Measurements from ENCODE around the gene EXOC3. TPM values are rescaled to one million over a fixed set of nuclear protein-coding genes. Genes with fewer than 3 reads are reported as not detected.
"Not testable (repeated sequence)": the region's sequence is repeated elsewhere in the genome, so short reads cannot be mapped to it uniquely, and the experiment has no call there.

Gene EXOC3
- total RNA-seq, 1 experiment from 2014 or later, result 52.4 TPM

GRCh38 chr5:472656-473550 is 29.9 kb downstream of the EXOC3 start (continued):
- TF ChIP-seq TCF7L2 (IDR thresholded peaks at IDR 0.05; ENCODE audit: borderline replicate concordance, extremely low read depth, insufficient read depth, insufficient read length), result no peak
- TF ChIP-seq RAD21 (IDR thresholded peaks at IDR 0.05; ENCODE audit: low read depth), result no peak
- no peak for TF ChIP-seq ZNF274 (IDR thresholded peaks at IDR 0.05; ENCODE audit: low read depth, low read length)

DNA sequence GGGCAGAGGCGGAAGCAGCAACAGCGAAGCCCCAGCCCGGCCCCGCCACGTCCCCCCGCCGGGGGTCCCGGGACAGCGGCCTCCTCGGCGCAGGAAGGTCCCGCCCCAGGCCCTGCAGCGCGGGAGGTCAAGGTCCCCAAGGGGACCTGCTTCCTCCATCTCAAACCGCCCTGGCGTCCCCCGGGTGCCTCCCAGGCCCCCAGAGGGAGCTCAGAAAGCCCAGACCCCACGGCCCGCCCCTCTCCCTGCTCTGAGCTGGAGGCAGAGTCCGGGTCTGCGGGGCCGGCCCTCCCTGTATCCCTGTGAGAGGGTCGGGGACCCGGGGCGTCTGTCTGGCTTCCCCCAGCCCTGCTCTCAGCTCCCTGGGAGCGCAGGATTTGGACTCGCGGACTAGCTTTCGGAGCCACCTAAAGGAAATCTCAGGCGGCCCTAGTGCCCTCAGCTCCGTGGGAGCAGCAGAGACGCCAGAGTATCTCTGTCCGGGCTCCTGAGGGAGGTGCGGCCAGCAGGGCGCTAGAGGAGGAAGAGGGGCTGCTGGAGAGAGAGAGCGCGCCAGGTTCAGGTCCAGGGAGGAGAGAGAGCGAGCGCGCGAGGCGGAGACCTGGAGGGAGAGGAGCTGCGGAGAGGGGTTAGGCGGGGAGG is 30.7 kb downstream of the EXOC3 start:
- DNase-seq (ENCODE audit: low read depth, low spot score), result no peak
- RAD21 ChIA-PET (ENCODE audit: low non-redundant PET in 1 of 2, low total read pairs in 2 of 2, uncharacterized antibody in 2 of 2, unreplicated experiment in 2 of 2), result no interaction called here
- Histone ChIP-seq H3K9ac (ENCODE audit: low read length) (peak overlapping the region; percentile 81), H4K20me1 (ENCODE audit: insufficient read depth) (peaks cover 3% of the 10 kb centered on the region; the same call in 1 of the 2 replicates), H3K9me3 (ENCODE audit: control insufficient read depth in 1 of 2, insufficient read depth in 1 of 2, low read depth in 1 of 2, low read length in 2 of 2) (no peaks in the 10 kb centered on the region), H3K36me3 (ENCODE audit: control insufficient read depth in 1 of 2, insufficient read depth in 2 of 2, low read length in 2 of 2) (peaks cover 3 to 5% of the 10 kb centered on the region in 2 experiments; a peak in 1 of 4 replicates), H3K9me2 (ENCODE audit: insufficient read depth) (no peaks in the 10 kb centered on the region), H3K27me3 (ENCODE audit: insufficient read depth, low read length) (no peaks in the 10 kb centered on the region), H3K4me2 (ENCODE audit: low read length) (peak overlapping the region; percentile 90), H2AFZ (ENCODE audit: low read depth, low read length, poor library complexity, severe bottlenecking) (no peak overlapping the region), H3K4me3 (replicated peaks in 1 of 2; ENCODE audit: low read depth in 1 of 2, low read length in 2 of 2) (peak overlapping the region; percentile 75 to 76), H3K79me2 (ENCODE audit: insufficient read depth, low read length) (peaks cover 22% of the 10 kb centered on the region), H3K27ac (ENCODE audit: low read depth, low read length) (peak overlapping the region; percentile 70), H3K4me1 (ENCODE audit: control insufficient read depth in 1 of 2, insufficient read depth in 2 of 2, low read length in 2 of 2) (peaks cover 5 to 16% of the 10 kb centered on the region in 2 experiments; a peak in 3 of 4 replicates)
- BruUV-seq (replicated peaks), result no TSS peak
- intact Hi-C loops (cut with micrococcal nuclease), result no loop called here
- TF ChIP-seq ZFX (IDR thresholded peaks at IDR 0.05), result no peak; the same call in 1 of the 2 replicates
- TF ChIP-seq YY1 (IDR thresholded peaks at IDR 0.05; ENCODE audit: extremely low read depth, insufficient replicate concordance, low read depth, low read length), result no peak
- TF ChIP-seq ELF1 (IDR thresholded peaks at IDR 0.05; ENCODE audit: borderline replicate concordance, low read depth), result no peak
- ATAC-seq, result peak; percentile 16
- CTCF ChIA-PET, result interaction anchor here (2.8 kb wide), 1 partner anchor 157 kb away, joined by 11 read pairs; no protein-coding TSS in a partner anchor
- POLR2A ChIA-PET, result no interaction called here

GRCh38 chr5:474232-474839 is 31.4 kb downstream of the EXOC3 start:
- H4K20me1 ChIP-seq (ENCODE audit: insufficient read depth); H3K36me3 ChIP-seq (ENCODE audit: control insufficient read depth in 1 of 2, insufficient read depth in 2 of 2, low read length in 2 of 2); POLR2A ChIA-PET; DNase-seq (ENCODE audit: low read depth, low spot score); H3K9me2 ChIP-seq (ENCODE audit: insufficient read depth); intact Hi-C loops (cut with micrococcal nuclease); BruUV-seq (replicated peaks); H2AFZ ChIP-seq (ENCODE audit: low read depth, low read length, poor library complexity, severe bottlenecking); ATAC-seq; RAD21 ChIA-PET (ENCODE audit: low non-redundant PET in 1 of 2, low total read pairs in 2 of 2, uncharacterized antibody in 2 of 2, unreplicated experiment in 2 of 2); H3K27me3 ChIP-seq (ENCODE audit: insufficient read depth, low read length); H3K9me3 ChIP-seq (ENCODE audit: control insufficient read depth in 1 of 2, insufficient read depth in 1 of 2, low read depth in 1 of 2, low read length in 2 of 2): not testable (repeated sequence)
- Histone ChIP-seq H3K27ac (ENCODE audit: low read depth, low read length) (peak overlapping the region; percentile 70; the same call in 1 of the 2 replicates), H3K4me2 (ENCODE audit: low read length) (peak overlapping the region; percentile 90), H3K9ac (ENCODE audit: low read length) (peak overlapping the region; percentile 81), H3K4me3 (replicated peaks in 1 of 2; ENCODE audit: low read depth in 1 of 2, low read length in 2 of 2) (peak overlapping the region; percentile 75 to 76), H3K4me1 (ENCODE audit: control insufficient read depth in 1 of 2, insufficient read depth in 2 of 2, low read length in 2 of 2) (peaks cover 5 to 16% of the 10 kb centered on the region in 2 experiments; a peak in 3 of 4 replicates), H3K79me2 (ENCODE audit: insufficient read depth, low read length) (peaks cover 22% of the 10 kb centered on the region)
- CTCF ChIA-PET, result interaction anchor here (2.8 kb wide), 1 partner anchor 157 kb away, joined by 11 read pairs; no protein-coding TSS in a partner anchor
